Measurements from ENCODE around the gene PCSK9.

GRCh38 chr1:55048453-55049270 lies 9.3 kb downstream of the PCSK9 start:
- no peak for TF ChIP-seq ATF3 (IDR thresholded peaks at IDR 0.05)
- TF ChIP-seq CTCF (IDR thresholded peaks at IDR 0.05; ENCODE audit: low read depth, low read length, missing input control) = no peak
- TF ChIP-seq HNF4G (IDR thresholded peaks at IDR 0.05) = no peak

All from liver (tissue), 3 donors.